H7 (cell line): Measurements from ENCODE around the gene ATP6V1E1. TPM values are rescaled to one million over a fixed set of nuclear protein-coding genes. Genes with fewer than 3 reads are reported as not detected.
A peak's percentile ranks its signal among the peaks of the same experiment; 100 is the strongest.

Experiments
- DNase-seq: peaks from one replicate; pipeline ENCODE4 v3.0.0; 2012
- H3K27me3 ChIP-seq: 2 replicates; pipeline ENCODE4 v1.6.0; 2011; ENCODE audit warnings: mild to moderate bottlenecking, low read length; ENCODE audit not compliant: control insufficient read depth, insufficient read depth
- H3K36me3 ChIP-seq: replicated peaks from 2 replicates; pipeline ENCODE4 v1.5.1; 2011; ENCODE audit warnings: low read length; ENCODE audit not compliant: control insufficient read depth, insufficient read depth
- H3K4me3 ChIP-seq: 2 replicates; pipeline ENCODE4 v1.5.1; 2011; ENCODE audit warnings: low read depth, mild to moderate bottlenecking, control low read depth, low read length, moderate library complexity; ENCODE audit not compliant: insufficient read depth
- total RNA-seq: library from RNA; depleted of rRNA; stranded (reverse); fragments of >200 nt; shearing (Covaris generic); gene quantifications from 2 replicates; pipeline ENCODE4 v1.2.3, GENCODE V29; 2014; rRNA removed

Gene ATP6V1E1
- total RNA-seq, 1 experiment from 2014 or later = 109 TPM

DNA sequence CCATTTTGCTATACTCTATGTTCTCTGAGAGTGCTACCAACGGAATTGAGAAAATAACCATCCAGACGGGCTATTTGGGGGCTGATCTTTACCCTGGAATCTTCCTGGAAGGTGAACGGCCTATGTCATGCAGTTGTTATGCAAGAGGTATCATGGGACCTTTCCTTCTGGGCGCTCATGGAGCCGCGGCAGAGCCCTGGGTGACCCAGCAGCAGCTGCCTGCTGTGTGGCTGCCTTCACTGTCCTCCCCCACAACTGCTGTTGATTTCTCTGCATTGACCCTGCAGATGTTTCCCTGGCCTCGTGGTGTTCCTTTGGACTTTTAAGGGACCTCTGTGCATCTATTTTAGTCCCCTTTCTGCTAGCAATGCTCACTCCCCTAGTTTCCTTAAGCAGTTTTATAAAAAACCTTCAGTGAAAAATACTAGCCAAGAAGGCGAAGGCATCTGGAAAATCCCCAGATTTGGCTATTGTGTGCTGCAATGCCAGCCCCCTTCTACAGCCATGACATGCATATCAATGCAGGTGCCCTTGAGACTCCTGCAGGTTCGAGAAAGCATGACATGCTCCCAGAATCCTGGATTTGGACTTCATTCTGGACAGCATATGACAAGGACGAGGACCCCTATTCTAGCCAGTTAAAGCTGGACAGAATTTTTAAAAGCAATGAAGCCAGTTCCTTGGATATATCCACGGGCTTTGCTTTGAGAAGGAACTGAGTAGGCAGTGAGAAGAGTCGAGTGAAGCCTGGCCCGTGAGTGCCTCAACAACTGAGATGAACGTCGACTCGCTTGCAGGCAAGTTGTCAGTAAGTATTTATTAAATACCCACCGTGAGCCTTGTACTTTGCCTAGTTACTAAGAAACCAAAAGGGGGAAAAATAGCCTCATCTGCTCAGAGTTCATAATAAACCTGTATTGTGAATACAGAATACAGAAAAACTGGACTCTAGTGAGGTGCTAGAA, 65.4 kb downstream of the ATP6V1E1 start, which contains the start of gene SLC25A18:
TSS of gene SLC25A18 (plus strand) at position 593 of the 965 bp plus-strand sequence. CDS start 16,447 bp downstream, outside the sequence.
- Histone ChIP-seq H3K36me3 (peaks cover 7% of the 10 kb centered on the region), H3K4me3 (no peak within 1 kb of the TSS), H3K27me3 (no peaks in the 10 kb centered on the region)
- peak; percentile 81 for DNase-seq

DNA sequence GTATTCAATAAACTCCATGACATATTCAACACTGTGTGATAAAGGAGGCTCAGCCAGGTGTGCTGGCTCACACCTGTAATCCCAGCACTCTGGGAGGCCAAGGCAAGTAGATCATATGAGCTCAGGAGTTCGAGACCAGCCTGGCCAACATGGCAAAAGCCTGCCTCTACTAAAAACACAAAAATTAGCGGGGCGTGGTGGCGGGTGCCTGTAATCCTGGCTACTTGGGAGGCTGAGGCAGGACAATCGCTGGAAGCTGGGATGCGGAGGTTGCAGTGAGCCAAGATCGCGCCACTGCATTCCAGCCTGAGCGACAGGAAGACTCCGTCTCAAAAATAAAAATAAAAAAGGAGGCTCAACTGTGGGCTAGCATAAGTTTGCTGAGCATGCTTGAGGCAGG, 69.4 kb downstream of the ATP6V1E1 start:
- Histone ChIP-seq H3K27me3 (no peaks in the 10 kb centered on the region), H3K4me3 (no peak overlapping the region), H3K36me3 (peaks cover 33% of the 10 kb centered on the region)
- no peak for DNase-seq

DNA sequence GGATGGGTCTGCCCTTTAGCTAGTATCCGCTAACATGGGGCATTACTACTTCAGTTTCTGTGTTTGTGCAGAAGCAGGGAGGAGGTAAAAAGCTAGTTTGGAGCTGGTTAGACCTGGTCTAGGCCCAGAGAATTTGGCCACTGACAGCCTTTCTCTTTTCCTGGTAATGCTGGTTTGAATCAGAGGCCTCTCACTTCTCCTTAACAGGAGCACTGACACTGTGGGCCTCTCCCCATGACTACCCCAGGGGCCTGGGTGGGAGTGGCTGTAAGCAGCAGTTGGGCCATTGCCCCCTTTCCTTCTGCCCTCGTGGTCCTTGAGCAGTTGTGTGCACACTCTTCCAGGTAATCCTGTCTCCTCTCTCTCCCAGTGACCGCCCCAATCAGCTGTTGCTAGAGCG, 73.7 kb downstream of the ATP6V1E1 start:
- Histone ChIP-seq H3K4me3 (no peak overlapping the region), H3K27me3 (no peaks in the 10 kb centered on the region), H3K36me3 (peaks cover 59% of the 10 kb centered on the region)
- DNase-seq = no peak

DNA sequence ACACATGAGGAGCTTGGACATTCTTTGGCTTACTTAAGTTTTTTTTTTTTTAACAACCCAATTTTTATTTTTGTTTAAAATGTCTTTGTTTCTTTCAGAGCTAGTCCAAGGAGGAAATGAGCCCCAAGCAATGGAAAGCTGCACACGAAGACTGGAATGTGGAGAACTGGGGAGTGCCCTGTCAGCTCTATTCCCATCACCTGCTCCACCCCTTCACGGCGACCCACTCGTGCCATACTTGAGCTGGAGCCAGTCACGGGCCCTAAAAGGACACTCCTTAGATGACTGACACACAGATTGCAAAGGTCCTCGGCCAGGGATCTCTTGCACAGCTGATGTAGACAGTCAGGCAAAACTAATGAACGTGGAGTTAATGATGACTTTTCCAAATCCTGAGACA, 75.8 kb downstream of the ATP6V1E1 start:
- H3K4me3 ChIP-seq = no peak overlapping the region
- DNase-seq = no peak
- H3K27me3 ChIP-seq = no peaks in the 10 kb centered on the region
- H3K36me3 ChIP-seq = peaks cover 71% of the 10 kb centered on the region

DNA sequence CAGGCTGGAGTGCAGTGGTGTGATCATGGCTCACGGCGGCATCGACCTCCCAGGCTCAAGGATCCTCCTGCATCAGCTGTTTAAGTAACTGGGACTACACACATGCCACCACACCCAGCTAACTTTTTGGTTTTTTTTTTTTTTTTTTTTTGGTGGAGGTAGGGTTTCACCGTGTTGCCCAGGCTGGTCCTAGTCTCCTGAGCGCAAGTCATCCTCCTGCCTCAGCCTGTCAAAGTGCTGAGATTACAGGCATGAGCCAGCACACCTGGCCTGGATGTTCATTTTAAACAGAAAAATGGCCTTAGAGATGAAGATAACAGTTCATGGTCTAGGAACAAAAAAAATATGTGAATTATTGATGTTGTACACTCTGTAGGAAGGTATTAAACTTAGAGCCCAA, 78.9 kb downstream of the ATP6V1E1 start:
- DNase-seq = no peak
- H3K4me3 ChIP-seq = no peak overlapping the region
- H3K27me3 ChIP-seq = no peaks in the 10 kb centered on the region
- peaks cover 62% of the 10 kb centered on the region for H3K36me3 ChIP-seq

DNA sequence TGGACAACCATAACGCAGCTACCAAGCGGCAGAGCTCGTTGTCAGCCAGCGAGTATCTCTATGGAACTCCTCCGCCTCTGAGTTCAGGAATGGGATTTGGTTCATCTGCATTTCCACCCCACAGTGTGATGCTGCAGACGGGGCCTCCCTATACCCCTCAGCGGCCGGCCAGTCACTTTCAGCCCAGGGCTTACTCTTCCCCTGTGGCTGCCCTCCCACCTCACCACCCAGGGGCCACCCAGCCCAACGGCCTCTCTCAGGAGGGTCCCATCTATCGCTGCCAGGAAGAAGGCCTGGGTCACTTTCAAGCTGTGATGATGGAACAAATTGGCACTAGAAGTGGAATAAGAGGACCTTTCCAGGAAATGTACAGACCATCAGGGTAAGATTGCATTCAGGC, 79.4 kb downstream of the ATP6V1E1 start:
- Histone ChIP-seq H3K27me3 (no peaks in the 10 kb centered on the region), H3K36me3 (peaks cover 57% of the 10 kb centered on the region), H3K4me3 (no peak overlapping the region)
- DNase-seq = no peak

DNA sequence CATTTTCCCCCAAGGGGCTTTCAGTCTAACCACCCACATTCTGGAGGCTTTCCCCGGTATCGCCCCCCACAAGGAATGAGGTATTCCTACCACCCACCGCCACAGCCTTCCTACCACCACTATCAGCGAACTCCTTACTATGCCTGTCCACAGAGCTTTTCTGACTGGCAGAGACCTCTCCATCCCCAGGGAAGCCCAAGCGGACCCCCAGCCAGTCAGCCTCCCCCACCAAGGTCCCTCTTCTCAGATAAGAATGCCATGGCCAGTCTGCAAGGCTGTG, 79.9 kb downstream of the ATP6V1E1 start:
- no peak overlapping the region for H3K4me3 ChIP-seq
- DNase-seq = no peak
- H3K36me3 ChIP-seq = peaks cover 59% of the 10 kb centered on the region
- no peaks in the 10 kb centered on the region for H3K27me3 ChIP-seq

DNA sequence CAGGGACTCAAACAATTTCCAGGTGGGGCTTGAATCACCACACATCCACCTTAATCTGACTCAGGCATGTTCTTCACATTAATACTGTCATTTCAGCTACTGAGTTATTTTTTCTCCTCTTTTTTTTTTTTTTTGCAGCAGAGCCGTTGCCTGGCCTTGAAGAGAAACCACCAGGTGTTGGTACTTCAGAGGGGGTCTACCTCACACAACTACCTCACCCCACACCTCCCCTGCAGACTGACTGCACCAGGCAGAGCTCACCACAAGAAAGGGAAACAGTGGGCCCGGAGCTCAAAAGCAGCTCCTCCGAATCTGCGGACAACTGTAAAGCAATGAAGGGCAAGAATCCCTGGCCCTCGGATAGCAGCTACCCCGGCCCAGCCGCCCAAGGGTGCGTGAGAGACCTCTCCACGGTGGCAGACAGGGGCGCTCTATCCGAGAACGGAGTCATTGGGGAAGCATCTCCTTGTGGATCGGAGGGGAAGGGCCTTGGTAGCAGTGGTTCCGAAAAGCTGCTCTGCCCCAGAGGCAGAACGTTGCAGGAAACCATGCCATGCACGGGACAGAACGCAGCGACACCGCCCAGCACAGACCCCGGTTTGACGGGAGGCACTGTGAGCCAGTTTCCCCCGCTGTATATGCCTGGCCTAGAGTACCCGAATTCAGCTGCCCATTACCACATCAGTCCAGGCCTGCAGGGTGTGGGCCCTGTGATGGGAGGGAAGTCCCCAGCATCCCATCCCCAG, 80.4 kb downstream of the ATP6V1E1 start:
- DNase-seq = peak; percentile 43
- Histone ChIP-seq H3K27me3 (no peaks in the 10 kb centered on the region), H3K36me3 (peaks cover 57% of the 10 kb centered on the region), H3K4me3 (no peak overlapping the region)

DNA sequence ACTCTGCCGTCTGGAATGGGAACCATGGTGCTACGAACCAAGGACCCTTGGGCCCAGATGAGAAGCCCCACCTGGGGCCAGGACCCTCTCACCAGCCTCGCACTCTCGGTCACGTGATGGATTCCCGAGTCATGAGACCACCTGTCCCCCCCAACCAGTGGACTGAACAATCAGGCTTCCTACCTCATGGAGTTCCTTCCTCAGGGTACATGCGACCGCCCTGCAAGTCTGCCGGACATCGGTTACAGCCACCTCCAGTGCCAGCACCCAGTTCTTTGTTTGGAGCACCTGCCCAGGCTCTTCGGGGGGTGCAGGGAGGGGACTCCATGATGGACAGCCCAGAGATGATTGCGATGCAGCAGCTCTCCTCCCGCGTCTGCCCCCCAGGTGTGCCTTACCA, 86.1 kb downstream of the ATP6V1E1 start:
- Histone ChIP-seq H3K4me3 (no peak overlapping the region), H3K27me3 (no peaks in the 10 kb centered on the region), H3K36me3 (peaks cover 47% of the 10 kb centered on the region)
- DNase-seq = no peak

Other genes starting within 250 kb of the ATP6V1E1 start
- 0.66 and 0.81 TPM in 2 replicates for gene SLC25A18, start 65.3 kb downstream of the ATP6V1E1 start, total RNA-seq
- gene BCL2L13, start 10.0 kb upstream of the ATP6V1E1 start, total RNA-seq = 53.5 and 67.5 TPM in 2 replicates
- 36.2 and 52.6 TPM in 2 replicates for gene BID, start 145.7 kb upstream of the ATP6V1E1 start, total RNA-seq